Activated CD4-positive, alpha-beta T cell treated with anti-CD3 and anti-CD28 coated beads, Interleukin-2, amount 50 U/mL, for 16 hours (primary cell): ENCODE data around the gene PYCR2.
"Not testable (repeated sequence)": the region's sequence is repeated elsewhere in the genome, so short reads cannot be mapped to it uniquely, and the experiment has no call there.

Experiments used
- DNase-seq: peaks from one replicate; pipeline ENCODE4 v3.0.0-alpha.2; 2020

PYCR2 gene

DNA sequence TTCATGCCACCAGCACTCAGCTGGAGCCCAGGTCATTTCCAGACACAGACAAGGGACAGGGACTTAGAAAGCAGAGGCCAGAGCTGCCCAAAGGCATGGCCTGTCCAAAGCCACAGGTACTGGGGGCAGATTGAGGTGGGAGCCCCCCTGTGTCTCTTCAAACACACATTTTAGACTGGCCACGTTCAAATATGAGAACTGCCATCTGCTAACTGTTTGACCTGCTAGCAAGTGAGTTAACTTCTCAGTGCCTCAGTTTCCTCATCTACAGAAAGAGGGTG, 17.8 kb upstream of the PYCR2 start:
- no peak for DNase-seq

DNA sequence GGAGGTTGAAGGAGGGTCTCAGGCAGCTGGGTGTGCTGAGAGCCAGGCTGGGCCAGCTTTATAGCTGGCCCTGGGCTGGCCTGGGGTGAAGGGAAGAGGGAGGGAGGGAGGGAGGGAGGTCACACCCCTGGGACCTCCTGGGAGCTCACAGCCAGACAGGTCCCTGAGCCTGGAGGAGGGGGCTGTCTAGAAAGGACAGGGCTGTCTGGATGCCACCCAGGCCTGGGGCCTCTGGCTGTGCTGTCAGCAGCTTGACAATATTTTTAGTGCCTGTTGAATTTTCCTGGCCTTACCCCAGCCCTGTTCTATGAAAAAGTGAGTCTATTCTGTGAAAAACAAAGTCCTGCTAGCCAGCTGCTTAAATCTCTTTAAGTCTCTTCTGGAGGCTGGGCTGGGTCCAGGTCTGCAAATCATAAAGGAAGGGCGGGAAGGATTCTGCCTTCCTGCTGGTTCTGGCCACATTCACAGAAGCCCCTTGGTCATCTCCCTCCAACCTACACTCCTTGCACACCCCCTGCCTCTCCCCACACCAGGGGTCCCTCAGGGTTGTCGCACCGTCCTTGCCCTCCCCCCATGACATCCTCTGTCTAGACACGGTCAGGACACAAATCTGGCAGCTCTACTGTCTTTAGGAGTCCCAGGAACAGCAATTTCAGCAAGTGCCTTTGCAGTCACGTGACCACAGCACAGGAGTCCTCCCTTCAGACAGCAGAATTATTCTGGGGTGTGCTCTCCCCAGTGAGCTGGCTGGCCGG, 17.3 kb upstream of the PYCR2 start, which contains the start of gene LEFTY2:
Gene LEFTY2 (minus strand): TSS at position 34 of the 755 bp plus-strand sequence. CDS start 80 bp downstream, outside the sequence.
- no peak for DNase-seq

DNA sequence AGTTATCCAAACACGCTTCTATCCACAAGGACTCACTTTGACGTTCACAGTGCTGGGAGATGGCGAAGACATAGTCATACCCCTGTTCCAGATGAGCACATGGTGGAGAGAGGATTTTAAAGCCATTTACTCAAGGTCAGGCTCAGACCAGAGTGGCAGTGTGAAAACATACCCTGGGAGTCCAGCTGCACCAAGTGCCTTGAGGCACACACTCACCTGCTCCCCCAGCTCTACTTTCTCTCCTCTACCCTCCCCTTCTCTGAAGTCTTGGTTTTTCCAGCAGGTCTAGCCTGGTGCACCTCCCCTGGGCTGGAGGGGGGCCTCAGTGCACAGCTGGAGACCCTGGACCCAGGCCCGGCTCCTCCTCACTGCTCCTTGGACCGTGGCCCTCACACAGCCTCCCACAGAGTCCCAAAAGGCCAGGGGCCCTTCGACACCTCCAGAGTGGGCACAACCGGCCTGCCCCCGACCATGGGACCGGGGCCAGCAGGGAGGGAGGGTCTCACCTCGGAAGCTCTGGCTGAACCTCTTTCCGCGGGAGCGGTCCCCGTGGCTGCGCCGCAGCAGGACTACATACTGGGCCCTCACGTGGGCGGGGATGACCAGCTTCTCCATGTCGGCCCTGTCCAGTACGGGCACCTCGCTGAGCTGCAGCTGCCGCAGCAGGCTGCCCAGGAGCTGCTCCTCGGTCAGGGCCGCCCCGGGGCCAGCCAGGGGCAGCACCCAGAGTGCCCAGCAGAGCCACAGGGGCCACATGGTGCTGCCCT, 16.5 kb upstream of the PYCR2 start:
- DNase-seq: no peak

DNA sequence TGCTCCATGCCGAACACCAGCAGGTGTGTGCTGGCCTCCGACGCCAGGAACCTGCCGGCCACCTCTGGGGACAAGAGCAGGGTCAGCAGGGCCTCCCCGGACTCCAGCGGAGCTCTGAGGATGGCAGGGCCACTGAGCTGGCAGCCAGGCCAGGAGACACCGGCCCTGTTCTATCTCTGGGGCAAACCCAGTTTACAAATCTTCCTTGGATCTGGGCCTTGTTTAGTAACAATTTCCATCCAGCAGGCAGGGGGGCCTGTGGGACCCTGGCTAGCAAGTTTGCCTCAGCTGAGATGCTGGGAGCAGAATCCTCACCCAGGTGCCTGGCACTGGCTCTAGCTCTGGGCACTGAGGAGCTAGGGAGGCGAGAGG, 15.9 kb upstream of the PYCR2 start:
- DNase-seq: not testable (repeated sequence)

DNA sequence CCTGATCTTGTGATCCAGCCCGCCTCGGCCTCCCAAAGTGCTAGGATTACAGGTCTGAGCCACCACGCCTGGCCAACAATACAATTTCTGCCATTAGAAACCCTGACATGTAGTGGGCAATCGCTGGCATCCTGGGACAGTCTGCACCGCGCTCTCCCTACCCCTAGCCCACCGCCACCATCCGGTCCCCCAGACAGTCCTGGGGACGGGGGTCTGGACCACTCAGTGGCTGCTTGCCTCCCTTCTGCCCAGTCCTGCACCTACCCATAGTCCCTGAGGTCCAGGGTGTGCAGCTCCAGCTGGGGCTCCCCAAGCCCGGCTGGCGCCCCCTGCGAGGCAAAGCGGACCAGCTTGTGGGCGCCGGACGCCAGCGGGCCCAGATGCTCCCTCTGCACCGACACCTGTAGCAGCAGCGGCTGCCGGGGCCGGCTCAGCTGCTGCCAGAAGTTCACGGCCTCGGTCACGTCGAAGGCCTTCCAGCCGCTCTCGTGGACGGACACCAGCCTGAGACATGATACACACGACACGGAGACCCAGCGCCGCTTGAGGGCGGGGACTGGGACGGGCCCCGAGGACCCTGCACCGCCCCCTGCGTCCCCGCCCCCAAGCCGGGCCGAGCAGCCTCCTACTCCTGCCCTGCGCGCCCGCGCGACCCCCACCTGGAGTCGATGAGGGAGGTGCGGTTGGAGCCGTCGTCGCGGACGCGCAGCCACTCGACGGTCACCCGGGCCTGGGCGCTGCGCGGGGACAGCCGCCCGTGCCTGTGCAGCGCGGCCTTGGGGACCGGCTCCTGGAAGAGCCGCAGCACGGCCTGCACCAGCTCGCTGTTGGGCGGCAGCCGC, 15.3 kb upstream of the PYCR2 start:
- not testable (repeated sequence) for DNase-seq

DNA sequence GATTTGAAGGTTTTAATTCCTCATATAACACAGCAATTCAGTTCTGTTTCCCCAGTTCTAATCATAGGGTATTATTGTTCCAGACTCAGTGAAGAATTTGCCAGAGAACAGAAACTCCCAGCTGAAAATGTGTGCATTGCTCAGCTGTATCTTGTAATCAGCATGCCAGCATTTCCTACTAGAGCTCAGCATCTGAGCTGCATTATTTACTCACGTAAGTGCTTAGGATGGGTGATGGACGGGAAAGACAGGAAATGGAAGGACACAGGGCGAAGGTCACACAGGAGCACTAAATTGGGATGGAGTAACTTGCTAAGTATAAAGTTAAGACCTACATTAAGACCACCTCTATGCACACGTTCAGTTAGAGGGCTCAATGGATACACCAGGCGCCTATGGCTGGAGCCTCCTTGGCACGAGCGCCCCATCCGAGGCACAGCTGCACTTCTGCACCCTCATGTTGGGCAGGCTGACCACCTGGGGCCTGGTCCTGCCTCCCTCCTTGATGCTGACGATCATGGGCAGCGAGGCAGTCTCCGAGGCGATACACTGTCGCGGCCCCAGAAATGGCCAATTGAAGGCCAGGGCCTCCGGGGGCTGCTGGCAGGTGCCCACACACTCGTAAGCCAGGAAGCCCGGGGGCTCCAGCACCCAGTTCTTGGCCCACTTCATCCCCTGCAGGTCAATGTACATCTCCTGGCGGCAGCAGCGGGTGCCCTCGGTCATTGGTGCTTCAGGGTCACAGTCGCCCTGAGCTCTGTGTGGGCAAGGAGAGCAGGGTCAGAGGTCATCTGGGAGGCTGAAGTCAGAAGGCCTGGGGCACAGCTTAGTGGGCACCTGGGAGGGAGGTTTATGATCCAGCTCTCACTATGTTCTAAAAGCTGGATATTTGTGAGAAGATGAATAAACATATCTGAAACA, 13.3 kb upstream of the PYCR2 start:
- no peak for DNase-seq

DNA sequence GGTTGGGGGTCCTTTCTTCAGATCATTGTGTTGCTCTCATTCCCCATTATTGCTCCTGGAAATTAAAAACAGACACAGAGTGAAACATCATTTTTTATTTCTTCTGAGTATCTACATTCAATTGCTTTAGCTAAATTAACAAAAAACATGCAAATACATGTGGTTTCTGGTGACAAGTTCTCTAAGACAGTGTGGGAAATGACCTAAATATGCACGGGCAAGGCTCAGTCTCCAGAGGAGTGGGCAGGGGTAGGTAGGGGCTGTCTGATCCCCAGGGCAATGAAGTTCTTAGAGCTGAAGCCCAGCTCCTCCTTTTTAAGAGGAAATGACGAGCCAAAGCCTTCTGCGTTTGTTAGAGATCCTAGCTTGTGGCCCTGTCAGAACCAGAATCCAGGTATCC, 12.5 kb upstream of the PYCR2 start:
- DNase-seq: no peak

DNA sequence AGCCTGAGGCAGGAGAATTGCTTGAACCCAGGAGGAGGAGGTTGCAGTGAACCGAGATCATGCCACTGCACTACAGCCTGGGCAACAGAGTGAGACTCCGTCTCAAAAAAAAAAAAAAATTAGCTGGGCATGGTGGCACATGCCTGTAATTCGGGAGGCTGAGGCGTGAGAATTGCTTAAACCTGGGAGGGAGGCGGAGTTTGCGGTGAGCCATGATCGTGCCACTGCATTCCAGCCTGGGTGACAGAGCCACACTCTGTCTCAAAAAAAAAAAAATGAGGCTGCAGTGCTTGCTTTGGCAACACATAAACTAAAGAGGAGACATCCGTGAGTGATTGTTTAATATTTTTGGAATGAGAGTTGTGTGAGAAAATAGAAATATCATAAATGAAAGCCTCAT, 12.0 kb upstream of the PYCR2 start:
- DNase-seq: not testable (repeated sequence)

DNA sequence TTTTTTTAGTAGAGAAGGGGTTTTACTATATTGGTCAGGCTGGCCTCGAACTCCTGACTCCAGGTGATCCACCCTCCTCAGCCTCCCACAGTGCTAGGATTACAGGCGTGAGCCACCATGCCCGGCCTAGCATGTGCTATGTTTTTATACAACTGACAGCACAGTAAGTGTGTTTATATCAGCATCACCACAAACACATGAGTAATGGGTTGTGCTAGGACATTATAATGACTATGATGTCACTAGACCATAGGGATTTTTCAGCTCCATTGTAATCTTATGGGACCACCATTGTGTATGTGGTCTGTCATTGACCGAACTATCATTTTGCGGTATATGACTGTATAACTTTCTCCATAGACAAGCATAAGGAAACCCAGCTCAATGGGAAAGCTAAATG, 10.7 kb upstream of the PYCR2 start:
- no peak for DNase-seq

DNA sequence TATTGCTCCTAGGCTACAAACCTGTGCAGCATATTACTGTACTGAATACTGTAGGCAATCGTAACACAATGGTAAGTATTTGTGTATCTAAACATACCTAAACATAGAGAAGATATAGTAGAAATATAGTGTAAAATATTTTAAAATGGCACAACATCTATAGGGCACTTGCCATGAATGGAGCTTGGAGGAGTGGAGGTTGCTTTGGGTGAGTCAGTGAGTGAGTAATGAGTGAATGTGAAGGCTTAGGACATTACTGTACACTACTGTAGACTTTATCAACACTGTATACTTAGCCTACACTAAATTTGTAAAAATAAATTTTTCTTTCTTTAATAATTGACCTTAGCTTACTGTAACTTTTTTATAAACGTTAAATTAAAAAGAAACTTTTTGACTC, 9.0 kb upstream of the PYCR2 start:
- no peak for DNase-seq

DNA sequence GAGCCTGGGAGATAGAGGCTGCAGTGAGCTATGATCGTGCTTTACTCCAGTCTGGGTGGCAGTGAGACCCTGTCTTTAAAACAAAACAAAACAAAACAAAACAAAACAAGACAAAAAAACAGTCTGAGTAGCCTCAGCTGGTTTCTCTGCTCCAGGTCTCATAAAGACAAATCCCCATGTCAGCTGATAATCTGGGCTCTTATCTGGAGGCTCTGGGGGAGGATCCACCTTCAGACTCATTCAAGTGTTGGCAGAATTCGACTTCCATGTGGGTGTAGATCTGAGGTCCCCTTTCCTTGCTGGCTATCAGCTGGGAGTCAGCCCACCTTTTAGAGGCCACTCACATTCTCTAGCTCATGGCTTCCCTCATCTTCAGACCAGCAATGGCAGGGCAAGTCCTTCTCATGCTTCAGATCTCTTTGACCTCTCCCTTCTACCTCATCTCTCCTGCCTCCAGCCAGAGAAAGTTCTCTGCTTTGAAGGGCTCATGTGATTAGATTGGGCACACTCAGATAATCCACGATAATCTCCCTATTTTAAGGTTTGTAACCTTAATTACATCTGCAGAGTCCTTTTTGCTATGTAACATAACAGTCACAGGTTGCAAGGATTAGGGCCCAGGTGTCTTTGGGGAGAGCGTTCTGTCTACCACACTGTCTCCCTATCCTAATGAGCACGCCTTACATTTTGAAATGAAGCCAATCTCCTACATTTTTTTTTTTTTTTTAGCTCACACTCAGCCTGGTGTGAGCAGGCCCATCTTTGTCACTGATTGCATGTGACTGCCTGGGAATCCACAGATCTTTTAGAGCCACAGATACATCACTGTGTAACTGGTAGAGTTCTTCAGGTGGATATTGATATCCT, 7.5 kb upstream of the PYCR2 start:
- no peak for DNase-seq

DNA sequence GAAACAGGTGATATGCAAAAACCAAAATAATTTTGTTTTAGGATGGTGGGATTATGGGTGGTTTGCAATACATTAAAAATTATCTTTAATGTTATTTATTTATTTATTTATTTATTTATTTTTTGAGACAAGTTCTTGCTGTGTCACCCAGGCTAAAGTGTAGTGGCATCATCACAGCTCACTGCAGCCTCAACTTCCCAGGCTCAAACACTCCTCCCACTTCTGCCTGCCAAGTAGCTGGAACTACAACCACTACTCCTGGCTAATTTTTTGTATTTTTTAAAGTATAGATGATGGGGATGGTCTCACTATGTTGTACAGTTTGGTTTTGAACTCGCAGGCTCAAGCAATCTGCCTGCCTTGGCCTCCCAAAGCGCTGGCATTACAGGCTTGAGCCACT, 6.5 kb upstream of the PYCR2 start:
- no peak for DNase-seq

DNA sequence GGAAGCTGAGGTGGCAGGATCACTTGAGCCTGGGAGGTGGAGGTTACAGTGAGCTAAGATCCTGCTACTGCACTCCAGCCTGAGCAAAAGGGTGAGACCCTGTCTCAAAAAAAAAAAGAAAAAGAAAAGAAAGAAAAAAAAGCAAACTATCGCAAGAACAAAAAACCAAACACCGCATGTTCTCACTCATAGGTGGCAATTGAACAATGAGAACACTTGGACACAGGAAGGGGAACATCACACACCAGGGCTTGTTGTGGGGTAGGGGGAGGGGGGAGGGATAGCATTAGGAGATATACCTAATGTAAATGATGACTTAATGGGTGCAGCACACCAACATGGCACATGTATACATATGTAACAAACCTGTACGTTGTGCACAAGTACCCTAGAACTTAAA, 5.4 kb upstream of the PYCR2 start:
- not testable (repeated sequence) for DNase-seq

DNA sequence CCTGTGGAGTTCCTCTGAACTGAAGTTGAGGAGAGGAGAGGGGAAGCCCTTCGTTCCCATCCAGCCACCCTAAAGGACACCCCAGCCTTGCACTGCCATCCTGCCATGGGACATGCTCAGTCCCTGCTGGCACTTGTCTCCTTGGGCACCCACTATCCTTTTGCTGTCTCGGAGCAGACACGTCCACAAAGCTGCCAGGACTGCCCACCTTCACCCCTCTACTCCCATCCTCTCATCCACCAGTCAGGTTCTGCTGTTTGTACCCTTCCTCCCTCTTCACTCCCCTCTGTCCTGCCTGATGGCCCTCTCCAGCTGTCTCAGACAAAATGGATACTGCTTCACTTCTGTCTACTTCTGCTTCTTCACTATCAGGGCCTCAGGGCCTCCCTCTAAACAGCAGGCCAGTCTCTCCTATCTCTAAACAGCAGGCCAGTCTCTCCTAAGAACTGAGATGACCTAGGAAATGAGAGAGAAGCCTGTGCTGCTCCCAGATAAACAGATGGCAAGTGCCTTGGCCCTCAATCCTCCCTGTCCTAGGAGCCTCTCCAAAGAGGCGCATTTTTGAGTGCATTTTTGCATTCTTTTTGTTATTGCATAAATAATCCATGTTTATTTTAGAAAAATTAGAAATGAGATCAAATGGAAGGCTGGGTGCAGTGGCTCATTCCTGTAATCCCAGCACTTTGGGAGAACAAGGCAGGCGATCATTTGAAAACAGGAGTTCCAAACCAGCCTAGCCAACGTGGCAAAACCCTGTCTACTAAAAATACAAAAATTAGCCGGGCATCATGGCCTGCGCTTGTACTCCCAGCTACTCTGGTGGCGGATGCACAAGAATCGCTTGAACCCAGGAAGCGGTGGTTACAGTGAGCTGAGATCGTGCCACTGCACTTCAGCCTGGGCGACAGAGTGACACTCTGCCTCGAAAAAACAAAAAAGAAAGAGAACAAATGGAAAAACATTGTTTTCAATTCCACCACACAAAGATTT, 4.4 kb upstream of the PYCR2 start:
- DNase-seq: no peak

DNA sequence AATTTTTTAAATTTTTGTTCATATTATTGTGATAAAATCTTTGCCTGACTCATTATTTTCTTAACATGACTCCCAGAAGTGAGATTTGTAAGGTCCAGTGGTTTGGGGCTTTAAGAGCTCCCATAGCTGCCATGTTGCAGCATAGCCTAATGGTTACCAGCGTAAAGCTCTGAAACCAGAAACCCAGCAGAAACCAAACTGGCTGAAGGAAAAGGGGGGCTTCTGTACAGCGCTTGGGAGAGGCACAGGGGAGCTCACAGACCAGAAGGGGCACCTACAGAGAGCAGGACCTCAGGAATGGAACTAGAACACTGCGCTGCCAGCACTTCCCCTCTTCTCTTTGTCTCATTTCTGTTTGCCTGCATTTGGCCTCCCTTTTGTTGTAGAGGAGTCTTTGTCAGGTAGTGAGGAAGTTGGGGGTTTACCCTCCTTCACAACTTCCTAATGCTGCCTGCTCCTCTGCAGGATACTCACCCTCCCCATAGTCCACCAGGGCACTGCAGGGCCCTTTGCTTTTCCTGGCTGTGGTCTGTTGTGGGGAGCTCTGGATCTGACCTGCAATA, 2.6 kb upstream of the PYCR2 start:
- DNase-seq: no peak

DNA sequence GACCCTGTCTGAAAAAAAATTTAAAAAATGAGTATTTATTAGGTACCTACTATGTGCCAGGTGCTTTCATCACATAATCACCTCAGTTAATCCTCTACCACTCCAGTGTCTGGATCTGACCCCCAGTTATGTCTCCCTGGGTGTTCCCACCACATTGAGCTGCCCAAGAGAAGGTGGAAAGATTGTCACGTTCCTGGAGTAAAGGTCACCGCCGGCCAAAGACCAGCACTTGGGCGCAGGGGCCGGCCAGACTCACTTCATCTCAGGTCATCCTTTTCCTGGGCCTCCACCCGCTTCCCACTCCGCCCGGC, 714 bp downstream of the PYCR2 start:
- no peak for DNase-seq

DNA sequence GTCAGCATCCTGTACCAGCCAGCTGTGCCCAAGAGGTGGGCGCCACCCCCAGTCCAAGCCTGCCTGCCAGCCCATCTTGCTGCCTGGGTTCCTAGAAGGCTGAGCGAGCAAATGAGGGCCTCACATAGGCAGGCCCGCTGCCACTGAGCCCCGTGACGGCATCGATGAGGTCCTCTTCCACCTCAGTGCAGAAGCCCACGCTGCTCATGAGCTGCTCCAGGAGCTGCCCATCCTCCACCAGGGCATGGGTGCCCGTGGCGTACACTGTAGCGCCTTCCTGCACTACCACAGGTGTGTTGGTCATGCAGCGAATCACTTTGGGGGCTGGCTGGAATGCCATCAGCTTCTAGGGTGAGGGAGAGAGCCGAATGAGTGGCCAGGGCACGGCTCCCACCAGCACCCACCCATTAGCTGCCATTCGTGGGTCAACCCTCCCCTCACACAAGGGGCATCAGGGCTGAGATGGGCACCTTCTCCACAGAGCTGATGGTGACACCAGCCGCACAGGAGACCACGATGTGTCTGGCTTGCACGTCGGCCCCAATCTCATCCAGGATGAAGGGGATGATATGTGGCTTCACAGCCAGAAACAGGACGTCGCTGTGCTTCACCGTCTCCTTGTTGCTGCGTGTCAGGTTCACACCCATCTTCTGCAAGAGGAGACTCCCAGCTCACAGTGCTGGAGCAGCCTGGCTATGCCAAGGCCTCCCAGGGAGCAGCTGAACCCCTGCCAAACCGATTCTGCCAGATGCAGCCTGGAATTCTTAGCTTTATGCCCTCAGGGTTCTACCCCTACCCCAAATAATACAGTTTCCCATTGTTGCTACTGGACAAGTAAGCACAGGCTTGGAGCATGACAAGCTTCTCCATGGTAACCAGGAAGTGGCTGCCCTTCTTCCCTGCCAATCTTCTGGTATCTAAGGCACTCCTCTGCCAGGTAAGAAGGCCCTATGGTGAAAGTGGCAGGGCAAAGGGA, 2.0 kb downstream of the PYCR2 start:
- no peak for DNase-seq

DNA sequence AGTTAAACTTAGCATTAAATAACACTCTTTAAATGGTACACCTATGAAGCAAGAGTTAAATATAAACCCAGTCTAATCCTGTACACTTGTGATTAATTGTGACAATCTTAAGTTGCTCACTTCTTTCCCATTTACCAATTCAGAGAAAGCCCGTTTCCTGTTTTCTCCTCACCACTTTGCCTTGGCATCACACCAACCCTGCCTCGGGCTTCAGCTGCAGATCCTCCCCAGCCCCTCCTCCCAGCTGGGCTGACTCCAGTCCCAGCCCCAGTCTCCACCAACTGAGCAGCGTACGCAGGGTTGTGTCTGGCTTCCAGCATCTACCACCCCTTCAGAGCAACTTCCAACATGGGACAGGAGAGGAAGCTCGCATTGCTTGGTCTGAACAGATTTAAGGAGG, 4.1 kb downstream of the PYCR2 start:
- peak; percentile 61 for DNase-seq

DNA sequence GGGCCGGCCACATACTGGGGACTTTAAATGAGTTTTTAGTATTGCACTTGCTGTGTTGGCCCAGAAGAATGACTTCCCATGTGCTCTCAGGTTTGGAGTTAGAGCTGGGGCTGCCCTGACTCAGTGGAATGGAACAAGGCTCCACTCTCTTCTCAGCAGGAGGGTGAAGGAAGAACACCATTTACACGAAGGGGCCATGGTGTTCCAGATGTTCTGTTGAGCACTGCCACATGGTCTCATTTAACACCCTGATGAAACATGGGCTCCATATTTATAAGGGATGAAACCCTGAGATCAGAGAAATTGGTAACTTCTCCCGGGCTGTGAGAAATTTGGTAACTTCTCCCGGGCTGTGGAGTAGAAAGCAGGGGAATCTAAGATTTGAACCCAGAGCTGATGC, 5.8 kb downstream of the PYCR2 start:
- no peak for DNase-seq
